PC-3 (cell line): ENCODE measurements around the gene EREG. TPM values are rescaled to one million over a fixed set of nuclear protein-coding genes. Genes with fewer than 3 reads are reported as not detected.

Source experiments
- ATAC-seq: fragments of 200-7000 bp; cut with Tn5 transposase; 2 replicates; pipeline ENCODE4 v1.9.1; 2020; ENCODE audit warnings: mild to moderate bottlenecking, moderate library complexity
- BruUV-seq: library from RNA; stranded (reverse); fragments of 400-500 nt; replicated peaks from 2 replicates; lab custom pipeline; 2021; lab: Mats Ljungman, UMichigan
- CTCF ChIA-PET: fragments of 300-600 bp; sonication (Branson Sonifier 250); formaldehyde crosslinking; loops from one replicate; lab custom pipeline; 2022; ENCODE audit warnings: antibody characterized with exemption; lab: Charles Lee
- POLR2A ChIA-PET: fragments of 300-600 bp; sonication (Branson Sonifier 250); formaldehyde crosslinking; loops from one replicate; lab custom pipeline; 2022; ENCODE audit warnings: antibody characterized with exemption; ENCODE audit not compliant: unreplicated experiment; lab: Charles Lee
- DNase-seq: peaks from one replicate; pipeline ENCODE4 v3.0.0-alpha.2; 2015
- H2AFZ ChIP-seq: fragments of 300-600 bp; sonication (generic); 2 replicates; pipeline ENCODE4 v1.6.0; 2016; ENCODE audit warnings: antibody characterized with exemption, low read length
- H3F3A ChIP-seq: fragments of 300-600 bp; sonication (generic); one replicate; pipeline ENCODE4 v1.6.0; 2017; ENCODE audit warnings: antibody characterized with exemption, low read length, control low read depth, mild to moderate bottlenecking; ENCODE audit not compliant: unreplicated experiment
- H3K27ac ChIP-seq: fragments of 300-600 bp; sonication (generic); 2 replicates; pipeline ENCODE4 v1.5.1; 2016; ENCODE audit warnings: mild to moderate bottlenecking, low read length
- H3K27me3 ChIP-seq: fragments of 300-600 bp; sonication (generic); 2 replicates; pipeline ENCODE4 v1.6.1; 2016; ENCODE audit warnings: low read length, mixed read lengths
- H3K36me3 ChIP-seq: fragments of 300-600 bp; sonication (generic); 2 replicates; pipeline ENCODE4 v1.6.1; 2016; ENCODE audit warnings: low read depth, mixed run types, low read length, mixed read lengths
- H3K4me1 ChIP-seq: fragments of 300-600 bp; sonication (generic); 2 replicates; pipeline ENCODE4 v1.5.1; 2016; ENCODE audit warnings: low read length; ENCODE audit not compliant: insufficient read depth
- H3K4me2 ChIP-seq: fragments of 300-600 bp; sonication (generic); 2 replicates; pipeline ENCODE4 v1.6.0; 2016; ENCODE audit warnings: low read length
- H3K4me3 ChIP-seq: fragments of 300-600 bp; sonication (generic); 2 replicates; pipeline ENCODE4 v1.5.1; 2016; ENCODE audit warnings: mild to moderate bottlenecking, low read length, mixed read lengths
- H3K79me2 ChIP-seq: fragments of 300-600 bp; sonication (generic); 2 replicates; pipeline ENCODE4 v1.6.1; 2017; ENCODE audit warnings: low read length, mixed read lengths
- H3K9ac ChIP-seq: fragments of 300-600 bp; sonication (generic); 2 replicates; pipeline ENCODE4 v1.6.0; 2016; ENCODE audit warnings: mild to moderate bottlenecking, low read length
- H3K9me2 ChIP-seq: fragments of 300-600 bp; sonication (generic); replicated peaks from 2 replicates; pipeline ENCODE4 v1.6.1; 2016; ENCODE audit warnings: mixed run types, low read length, mixed read lengths
- H3K9me3 ChIP-seq: fragments of 300-600 bp; sonication (generic); 2 replicates; pipeline ENCODE4 v1.6.1; 2016; ENCODE audit warnings: low read length, mixed read lengths
- H4K20me1 ChIP-seq: fragments of 300-600 bp; sonication (generic); 2 replicates; pipeline ENCODE4 v1.6.1; 2016; ENCODE audit warnings: low read length, mixed read lengths
- CTCF ChIP-seq: fragments of 300-600 bp; sonication (generic); conservative IDR thresholded peaks from 2 replicates; pipeline ENCODE4 v1.5.1; 2017; ENCODE audit warnings: antibody characterized with exemption, low read depth, mild to moderate bottlenecking, low read length
- EZH2 ChIP-seq: fragments of 300-600 bp; sonication (generic); IDR thresholded peaks from one replicate; pipeline ENCODE4 v1.6.1; 2017; ENCODE audit warnings: antibody characterized with exemption, mild to moderate bottlenecking, low read length; ENCODE audit not compliant: unreplicated experiment
- EZH2phosphoT487 ChIP-seq: fragments of 300-600 bp; sonication (generic); IDR thresholded peaks from 2 replicates; pipeline ENCODE4 v1.6.1; 2018; ENCODE audit warnings: mild to moderate bottlenecking, antibody characterized with exemption, low read length, borderline replicate concordance
- intact Hi-C: fragments of 100-400 bp; cut with micrococcal nuclease; formaldehyde crosslinking; loops from 2 replicates; pipeline ENCODE4 v1.9.0; 2023
- total RNA-seq: library from RNA; depleted of rRNA; stranded (reverse); fragments of >200 nt; gene quantifications from 2 replicates; pipeline ENCODE4 v1.2.3, GENCODE V29; 2014

EREG gene
- total RNA-seq, 1 experiment from 2014 or later = 2.2 TPM

GRCh38 chr4:74414149-74414809 is 49.3 kb downstream of the EREG start:
- POLR2A ChIA-PET = no interaction called here
- no TSS peak for BruUV-seq
- TF ChIP-seq EZH2phosphoT487 = no peak
- no peak for TF ChIP-seq CTCF
- no peak for TF ChIP-seq EZH2
- DNase-seq (no peak), ATAC-seq (no peak)
- H3K9me2 ChIP-seq = no peaks in the 10 kb centered on the region
- no peaks in the 10 kb centered on the region for H3K36me3 ChIP-seq
- H3K4me2 ChIP-seq = no peak overlapping the region
- H3K9ac ChIP-seq = no peak overlapping the region
- H3K79me2 ChIP-seq = no peaks in the 10 kb centered on the region
- no peaks in the 10 kb centered on the region for H3K27me3 ChIP-seq
- H4K20me1 ChIP-seq = no peaks in the 10 kb centered on the region
- H3K9me3 ChIP-seq = no peaks in the 10 kb centered on the region
- CTCF ChIA-PET = no interaction called here
- H3K27ac ChIP-seq = no peak overlapping the region
- peaks cover 21% of the 10 kb centered on the region for H3K4me1 ChIP-seq
- H3F3A ChIP-seq = no peaks in the 10 kb centered on the region
- H2AFZ ChIP-seq = no peak overlapping the region
- intact Hi-C loops = no loop called here
- H3K4me3 ChIP-seq = no peak overlapping the region

GRCh38 chr4:74415602-74416300 is 50.8 kb downstream of the EREG start:
- CTCF ChIA-PET = no interaction called here
- POLR2A ChIA-PET = interaction anchor here (0.6 kb wide), 1 partner anchor 36 kb away, joined by 3 read pairs; no protein-coding TSS in a partner anchor
- Histone ChIP-seq H3K4me2 (no peak overlapping the region), H3K4me3 (no peak overlapping the region), H3K9me2 (no peaks in the 10 kb centered on the region), H3F3A (no peaks in the 10 kb centered on the region), H3K79me2 (no peaks in the 10 kb centered on the region), H3K27ac (no peak overlapping the region), H3K9me3 (no peaks in the 10 kb centered on the region), H3K36me3 (no peaks in the 10 kb centered on the region), H3K4me1 (peaks cover 21% of the 10 kb centered on the region), H3K9ac (no peak overlapping the region), H2AFZ (no peak overlapping the region), H4K20me1 (no peaks in the 10 kb centered on the region), H3K27me3 (no peaks in the 10 kb centered on the region)
- no TSS peak for BruUV-seq
- DNase-seq (no peak), ATAC-seq (no peak)
- intact Hi-C loops = no loop called here
- TF ChIP-seq CTCF (no peak), EZH2phosphoT487 (no peak)
